22Rv1 (cell line): ENCODE data around the gene BMS1.

Experiments
- H3K27ac ChIP-seq: fragments of 450-650 bp; 2 replicates; pipeline ENCODE4 v1.5.1; 2017
- ZFX ChIP-seq: fragments of 450-650 bp; IDR thresholded peaks from 2 replicates; pipeline ENCODE4 v1.6.1; 2017; ENCODE audit warnings: antibody characterized with exemption, borderline replicate concordance
- TF ChIP-seq, protein P1 (sequence below): fragments of 450-650 bp; IDR thresholded peaks from 2 replicates; pipeline ENCODE4 v1.5.1; 2017; ENCODE audit warnings: mild to moderate bottlenecking

The BMS1 gene

DNA sequence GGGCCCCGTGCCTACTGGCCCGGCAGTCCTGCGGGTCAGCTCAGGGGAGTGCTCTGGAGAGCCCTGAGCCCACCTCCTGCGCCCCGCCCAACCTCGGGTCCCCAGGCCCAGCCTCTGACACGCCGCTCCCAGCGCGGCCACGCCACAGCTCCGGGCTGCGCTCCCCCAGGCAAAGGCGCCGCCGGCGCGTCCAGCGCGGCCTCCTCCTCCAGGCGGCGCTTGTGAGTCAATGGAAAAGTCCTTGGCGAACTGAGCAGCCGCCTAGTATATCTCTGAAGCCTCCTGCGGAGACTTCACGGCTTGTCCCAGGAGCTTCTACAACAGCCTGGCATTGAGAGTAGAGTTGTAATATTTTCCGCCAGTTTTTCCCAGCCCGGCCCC lies 29.5 kb upstream of the BMS1 start:
- no peak for TF ChIP-seq ZFX
- TF ChIP-seq, protein P1, sequence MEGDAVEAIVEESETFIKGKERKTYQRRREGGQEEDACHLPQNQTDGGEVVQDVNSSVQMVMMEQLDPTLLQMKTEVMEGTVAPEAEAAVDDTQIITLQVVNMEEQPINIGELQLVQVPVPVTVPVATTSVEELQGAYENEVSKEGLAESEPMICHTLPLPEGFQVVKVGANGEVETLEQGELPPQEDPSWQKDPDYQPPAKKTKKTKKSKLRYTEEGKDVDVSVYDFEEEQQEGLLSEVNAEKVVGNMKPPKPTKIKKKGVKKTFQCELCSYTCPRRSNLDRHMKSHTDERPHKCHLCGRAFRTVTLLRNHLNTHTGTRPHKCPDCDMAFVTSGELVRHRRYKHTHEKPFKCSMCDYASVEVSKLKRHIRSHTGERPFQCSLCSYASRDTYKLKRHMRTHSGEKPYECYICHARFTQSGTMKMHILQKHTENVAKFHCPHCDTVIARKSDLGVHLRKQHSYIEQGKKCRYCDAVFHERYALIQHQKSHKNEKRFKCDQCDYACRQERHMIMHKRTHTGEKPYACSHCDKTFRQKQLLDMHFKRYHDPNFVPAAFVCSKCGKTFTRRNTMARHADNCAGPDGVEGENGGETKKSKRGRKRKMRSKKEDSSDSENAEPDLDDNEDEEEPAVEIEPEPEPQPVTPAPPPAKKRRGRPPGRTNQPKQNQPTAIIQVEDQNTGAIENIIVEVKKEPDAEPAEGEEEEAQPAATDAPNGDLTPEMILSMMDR, result peak; percentile 94
- peak overlapping the region; percentile 27; the same call in 1 of the 2 replicates for H3K27ac ChIP-seq

DNA sequence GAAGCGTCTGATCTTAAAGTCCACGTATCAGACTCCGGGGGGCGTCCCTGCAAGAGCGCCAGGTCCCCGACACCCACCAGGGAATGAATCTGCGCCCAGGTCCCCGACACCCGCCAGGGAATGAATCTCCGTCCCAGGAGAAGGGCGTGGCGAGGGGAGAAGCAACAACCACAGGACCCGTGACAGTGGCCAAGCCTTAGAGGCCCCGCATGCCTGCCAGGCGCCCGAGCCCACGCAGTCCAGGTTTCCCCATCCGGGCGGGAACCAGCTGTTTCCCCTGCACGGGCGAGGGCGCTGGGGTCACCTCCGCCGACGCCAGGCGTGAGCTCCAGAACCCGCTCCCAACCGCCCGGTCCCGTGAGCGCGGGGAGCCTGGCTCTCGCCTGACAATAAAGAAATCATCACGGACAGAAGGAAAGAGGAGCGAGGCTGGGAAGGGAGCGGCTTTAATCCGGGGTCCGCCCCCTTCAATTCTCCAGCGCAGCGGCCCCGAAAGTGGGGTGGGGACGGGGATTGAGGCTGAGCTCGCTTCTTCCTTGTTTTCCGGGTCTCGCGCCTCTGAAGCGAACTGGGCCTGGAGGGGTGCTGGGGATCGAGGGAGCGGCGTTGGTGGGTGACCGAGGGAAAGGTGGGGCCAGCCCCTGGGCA lies 29.0 kb upstream of the BMS1 start:
- TF ChIP-seq, protein P1, result peak; percentile 63
- TF ChIP-seq ZFX, result no peak

DNA sequence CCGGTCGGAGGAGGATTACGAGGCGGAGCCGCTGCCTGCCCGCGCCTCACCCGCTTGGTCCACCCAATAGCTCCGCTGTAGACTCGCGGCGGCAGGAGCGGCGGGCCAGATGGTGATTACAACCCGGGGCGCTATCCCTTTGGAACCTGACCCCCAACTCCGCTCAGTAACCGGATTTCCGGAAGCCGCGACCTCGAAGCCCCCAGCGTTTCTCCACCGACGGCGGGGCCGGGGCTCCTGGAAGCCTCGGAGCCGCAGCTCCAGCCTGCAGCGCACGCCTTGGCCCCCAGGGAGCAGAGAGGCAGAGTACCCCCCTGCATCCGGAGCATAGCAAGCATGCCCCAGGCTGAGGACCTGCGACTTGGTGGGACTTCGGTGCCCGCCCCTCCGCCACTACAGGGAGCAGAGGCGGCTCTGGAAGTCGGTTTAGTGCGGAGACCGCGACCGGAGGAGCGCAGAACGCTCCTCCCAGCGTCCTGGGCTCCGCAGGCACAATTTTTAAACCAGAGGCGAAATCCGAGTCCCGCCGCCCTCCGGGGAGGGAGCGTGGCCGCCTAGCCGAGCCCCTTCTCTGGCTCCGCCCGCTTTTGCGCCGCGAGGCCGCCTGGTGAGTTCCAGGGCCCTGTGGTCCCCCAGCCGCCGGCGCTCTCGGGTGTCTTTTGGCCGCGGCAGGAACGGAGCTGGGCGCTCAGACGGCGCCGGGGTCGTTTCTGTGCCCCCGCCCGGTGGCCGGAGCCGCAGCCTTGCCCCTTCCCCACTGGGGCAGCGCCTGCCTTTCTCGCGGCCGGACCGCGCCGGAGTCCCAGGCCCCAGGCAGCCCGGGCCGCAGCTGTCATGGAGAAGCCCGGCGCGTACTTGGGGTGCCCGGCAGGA lies 28.2 kb upstream of the BMS1 start:
- no peak overlapping the region for H3K27ac ChIP-seq
- TF ChIP-seq ZFX, result no peak
- TF ChIP-seq, protein P1, result no peak

More for the DNA sequence above, 29.0 kb upstream of the BMS1 start:
- H3K27ac ChIP-seq, result peak overlapping the region; percentile 27; the same call in 1 of the 2 replicates

DNA sequence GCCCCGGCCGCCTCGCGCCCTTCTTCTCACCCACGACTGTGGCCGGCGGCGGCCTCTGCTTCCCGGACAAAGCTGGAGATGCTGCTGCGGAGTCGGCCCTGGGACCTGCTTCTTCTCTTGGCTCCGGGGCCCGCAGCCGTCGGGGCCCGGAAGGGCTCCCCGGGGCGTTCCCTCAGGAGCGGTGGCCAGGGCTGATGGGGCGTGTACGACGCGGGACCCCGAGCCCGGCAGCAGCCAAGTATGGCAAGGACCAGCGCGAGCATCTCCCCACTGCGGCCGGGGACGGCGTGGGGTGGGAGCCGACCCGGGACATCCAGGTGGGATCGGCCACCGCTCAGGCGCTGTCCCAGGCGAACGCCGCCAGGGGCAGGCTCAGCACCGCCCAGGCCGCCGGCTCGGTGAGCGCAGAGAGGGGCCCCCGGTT lies 27.6 kb upstream of the BMS1 start:
- TF ChIP-seq, protein P1, result peak; percentile 20; the same call in 1 of the 2 replicates
- TF ChIP-seq ZFX, result no peak

DNA sequence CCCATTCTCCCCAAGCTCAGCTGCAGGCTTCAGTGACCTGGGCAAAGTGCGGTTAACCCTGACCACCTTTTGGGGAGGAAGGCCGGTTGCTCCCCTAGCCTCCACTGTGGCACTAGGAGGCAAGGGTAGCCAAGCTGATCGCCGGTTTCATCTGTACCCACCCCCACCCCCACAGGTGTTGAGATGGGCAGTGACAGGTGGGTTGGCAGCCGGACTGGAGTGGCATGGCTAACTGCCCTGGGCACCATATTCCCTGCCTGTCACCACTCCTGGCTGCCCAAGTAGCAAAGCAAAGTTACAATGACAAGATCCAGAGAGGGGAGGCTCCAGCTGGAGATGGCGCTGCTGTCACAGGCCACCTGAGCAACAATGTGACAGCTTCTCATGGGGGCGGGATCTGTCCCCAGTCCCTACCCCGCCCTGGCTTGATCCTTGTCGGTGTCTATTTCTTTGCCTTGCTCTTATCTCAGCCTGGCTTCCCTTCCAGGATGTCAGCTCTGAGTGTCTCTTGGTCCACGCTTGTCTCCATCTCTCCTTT lies 27.0 kb upstream of the BMS1 start:
- no peak overlapping the region for H3K27ac ChIP-seq
- TF ChIP-seq ZFX, result no peak
- TF ChIP-seq, protein P1, result no peak

More for the DNA sequence above, 27.6 kb upstream of the BMS1 start:
- no peak overlapping the region for H3K27ac ChIP-seq

DNA sequence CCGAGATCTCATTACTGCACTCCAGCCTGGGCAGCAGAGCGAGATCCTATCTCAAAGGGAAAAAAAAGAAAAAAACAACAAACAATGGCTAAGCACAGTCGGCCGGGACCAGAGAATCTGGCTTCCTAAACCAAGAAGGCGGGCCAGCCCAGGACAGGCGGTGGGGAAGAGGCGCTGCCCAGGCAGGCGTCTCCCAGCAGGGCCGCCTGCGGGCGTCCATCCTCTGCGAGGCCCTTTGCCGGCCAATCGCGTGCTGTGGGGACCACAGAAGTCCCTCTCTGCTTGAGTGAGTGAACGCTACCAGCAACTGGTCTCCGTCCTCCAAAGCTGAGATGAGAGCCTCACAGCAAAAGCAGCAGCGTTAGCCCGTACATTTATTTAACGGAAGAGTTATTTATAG lies 14.7 kb upstream of the BMS1 start:
- TF ChIP-seq, protein P1, result no peak
- no peak for TF ChIP-seq ZFX
- H3K27ac ChIP-seq, result no peak overlapping the region
